Keratinocyte (primary cell): ENCODE data around the gene PCYT1B. TPM values are rescaled to one million over a fixed set of nuclear protein-coding genes. Genes with fewer than 3 reads are reported as not detected.

Source experiments
- DNase-seq: peaks from one replicate; pipeline ENCODE4 v3.0.0-alpha.2; 2011; ENCODE audit warnings: low read depth, missing footprints, low spot score
- FAIRE-seq: peaks from 2 replicates; lab custom pipeline; 2011; peaks lifted over from hg19 to GRCh38; lab: Jason Lieb, UNC
- H2AFZ ChIP-seq: 2 replicates; pipeline ENCODE4 v1.6.0; 2012; ENCODE audit warnings: low read length, control low read depth, inconsistent platforms; ENCODE audit not compliant: control insufficient read depth
- H3K27ac ChIP-seq: 2 replicates; pipeline ENCODE4 v1.5.1; 2011; ENCODE audit warnings: low read length; ENCODE audit not compliant: control insufficient read depth, insufficient read depth
- H3K27me3 ChIP-seq: 3 replicates; pipeline ENCODE4 v1.6.0; 2011; ENCODE audit warnings: low read length; ENCODE audit not compliant: control insufficient read depth, insufficient read depth; ENCODE audit errors: extremely low read depth
- H3K36me3 ChIP-seq, 2 experiments: 2 replicates in 1 of 2; 3 replicates in 1 of 2; pipeline ENCODE4 v1.5.1; 2011; ENCODE audit warnings: low read length in 2 of 2, mild to moderate bottlenecking in 1 of 2; ENCODE audit not compliant: control insufficient read depth in 2 of 2, insufficient read depth in 2 of 2; ENCODE audit errors: extremely low read depth in 1 of 2
- H3K4me1 ChIP-seq: 3 replicates; pipeline ENCODE4 v1.5.1; 2011; ENCODE audit warnings: low read length; ENCODE audit not compliant: control insufficient read depth, insufficient read depth; ENCODE audit errors: extremely low read depth
- H3K4me2 ChIP-seq: 3 replicates; pipeline ENCODE4 v1.6.0; 2011; ENCODE audit warnings: low read depth, low read length; ENCODE audit not compliant: control insufficient read depth, insufficient read depth; ENCODE audit errors: extremely low read depth
- H3K4me3 ChIP-seq, 3 experiments: fragments of 200-600 bp in 1 of 3; sonication (generic) in 1 of 3; 2 replicates in 2 of 3; 3 replicates in 1 of 3; pipeline ENCODE4 v1.5.1; 2011 to 2016; ENCODE audit warnings: low read length in 3 of 3, mild to moderate bottlenecking in 3 of 3, control low read depth in 2 of 3, inconsistent platforms in 1 of 3, low read depth in 1 of 3, mixed read lengths in 1 of 3, mixed run types in 1 of 3, moderate library complexity in 1 of 3; ENCODE audit not compliant: control insufficient read depth in 2 of 3, insufficient read depth in 2 of 3; ENCODE audit errors: extremely low read depth in 1 of 3
- H3K79me2 ChIP-seq: 2 replicates; pipeline ENCODE4 v1.6.0; 2012; ENCODE audit warnings: low read length; ENCODE audit not compliant: control insufficient read depth, insufficient read depth
- H3K9ac ChIP-seq: 3 replicates; pipeline ENCODE4 v1.6.0; 2011; ENCODE audit warnings: low read length; ENCODE audit not compliant: control insufficient read depth, insufficient read depth; ENCODE audit errors: extremely low read depth
- H3K9me1 ChIP-seq: 3 replicates; pipeline ENCODE4 v1.6.0; 2011; ENCODE audit warnings: low read length; ENCODE audit not compliant: control insufficient read depth, insufficient read depth; ENCODE audit errors: extremely low read depth
- H3K9me3 ChIP-seq: 2 replicates; pipeline ENCODE4 v1.5.1; 2012; ENCODE audit warnings: low read depth, low read length; ENCODE audit not compliant: control insufficient read depth
- H4K20me1 ChIP-seq: 3 replicates; pipeline ENCODE4 v1.6.0; 2011; ENCODE audit warnings: low read length; ENCODE audit not compliant: control insufficient read depth, insufficient read depth; ENCODE audit errors: extremely low read depth
- CTCF ChIP-seq, 3 experiments: IDR thresholded peaks in 1 of 3; conservative IDR thresholded peaks in 1 of 3; optimal IDR thresholded peaks in 1 of 3; 2 replicates in 2 of 3; 3 replicates in 1 of 3; pipeline versions ENCODE3 to v1.5.1; 2011; ENCODE audit warnings: low read length in 3 of 3, mild to moderate bottlenecking in 3 of 3, moderate library complexity in 2 of 3, control low read depth in 1 of 3, inconsistent platforms in 1 of 3; ENCODE audit not compliant: insufficient read depth in 2 of 3; ENCODE audit errors: extremely low read depth in 1 of 3
- EZH2 ChIP-seq: IDR thresholded peaks from one replicate; pipeline ENCODE4 v1.6.1; 2012; ENCODE audit warnings: inconsistent platforms, mild to moderate bottlenecking, low read length, moderate library complexity
- dilution Hi-C: fragments of 300-500 bp; cut with MboI; formaldehyde crosslinking; loops from one replicate; pipeline ENCODE4 v1.7.0; 2020; ENCODE audit warnings: low sequenced_read_pairs; ENCODE audit not compliant: extremely low pct_ligation_motif_present
- polyA plus RNA-seq, 5 experiments: library from polyadenylated mRNA; depleted of rRNA in 3 of 5; stranded (reverse) in 3 of 5; stranded (forward) in 1 of 5; unstranded in 1 of 5; fragments of >200 nt; gene quantifications; 1 replicate in 1 of 5; 2 replicates in 3 of 5; 3 replicates in 1 of 5; pipeline versions ENCODE4 v1.2.1 to v1.2.3, GENCODE V29; 2011 to 2012; ENCODE audit warnings: missing spikeins in 2 of 5, low read depth in 1 of 5, low replicate concordance in 1 of 5
- small RNA-seq, 3 experiments: library from RNA; depleted of rRNA; stranded (forward); fragments of <200 nt; gene quantifications; one replicate each; pipeline ENCODE3, GENCODE V24; 2012; ENCODE audit warnings: low read depth in 3 of 3, low replicate concordance in 1 of 3; ENCODE audit not compliant: insufficient read length in 3 of 3

PCYT1B gene
- polyA plus RNA-seq, 1 donor (not counting 4 experiments of a cell fraction or from before 2014, with no cell fraction given), result 3.7 TPM

- Histone ChIP-seq H3K36me3 (no peaks in the 10 kb centered on the region), H3K4me3 (no peak overlapping the region), H3K27me3 (no peaks in the 10 kb centered on the region), H3K4me2 (no peak overlapping the region), H3K9me1 (no peaks in the 10 kb centered on the region), H4K20me1 (no peaks in the 10 kb centered on the region), H2AFZ (no peak overlapping the region), H3K4me1 (peaks cover 3% of the 10 kb centered on the region), H3K79me2 (no peaks in the 10 kb centered on the region), H3K9me3 (no peaks in the 10 kb centered on the region), H3K9ac (no peak overlapping the region), H3K27ac (no peak overlapping the region)
- dilution Hi-C loops, result no loop called here
- FAIRE-seq (no peak), DNase-seq (no peak)
- TF ChIP-seq CTCF (optimal IDR thresholded peaks at IDR 0.05 in 1 of 3, IDR thresholded peaks at IDR 0.05 in 1 of 3, conservative IDR thresholded peaks at IDR 0.05 in 1 of 3; ENCODE audit: extremely low read depth in 1 of 3, insufficient read depth in 2 of 3, low read length in 3 of 3) (no peak), EZH2 (no peak)
These were observed 138.8 kb downstream of the PCYT1B start for GRCh38 chrX:24508375-24508774.

Small RNA genes within 50 kb of the gene (small RNA-seq; reads per million reads assigned to genes)
- gene SNRPEP9, result 0 reads per million in 3 experiments

Other genes with a start within 250 kb of the PCYT1B start
- gene PDK3, start 182.1 kb downstream of the PCYT1B start, polyA plus RNA-seq, result 5.0 to 8.0 TPM (median 6.8 TPM) in 3 replicates
- 1.5 to 3.9 TPM (median 2.7 TPM) in 3 replicates for gene POLA1, start 46.6 kb upstream of the PCYT1B start, polyA plus RNA-seq